Esophagus muscularis mucosa (tissue), 4 donors: ENCODE results near the gene SLC27A1. TPM values are rescaled to one million over a fixed set of nuclear protein-coding genes. Genes with fewer than 3 reads are reported as not detected.

Experiments
- DNase-seq: peaks from one replicate; pipeline ENCODE4 v3.0.0-alpha.2; 2017; ENCODE audit errors: extremely low spot score
- H3K27ac ChIP-seq, 4 donors: fragments of 200-600 bp; sonication (generic); replicated peaks in 1 of 4; 1 replicate in 3 of 4; 2 replicates in 1 of 4; pipeline ENCODE4 v1.5.1; 2016 to 2019; ENCODE audit warnings: mild to moderate bottlenecking in 1 of 4
- H3K27me3 ChIP-seq, 4 donors: fragments of 200-600 bp; sonication (generic); one replicate each; pipeline versions ENCODE4 v1.5.1 to v1.6.0; 2016 to 2019
- H3K36me3 ChIP-seq, 4 donors: fragments of 200-600 bp; sonication (generic); one replicate each; pipeline ENCODE4 v1.5.1; 2016 to 2019
- H3K4me1 ChIP-seq, 4 donors: fragments of 200-600 bp; sonication (generic); one replicate each; pipeline ENCODE4 v1.5.1; 2016 to 2019
- H3K4me3 ChIP-seq, 4 donors: fragments of 200-600 bp; sonication (generic); 1 replicate in 2 of 4; 2 replicates in 2 of 4; pipeline ENCODE4 v1.5.1; 2016 to 2019; ENCODE audit warnings: mild to moderate bottlenecking in 4 of 4, moderate library complexity in 1 of 4
- H3K9me3 ChIP-seq, 4 donors: fragments of 200-600 bp; sonication (generic); 1 replicate in 3 of 4; 2 replicates in 1 of 4; pipeline ENCODE4 v1.5.1; 2016 to 2019
- CTCF ChIP-seq, 3 experiments: fragments of 200-600 bp in 2 of 3; fragments of 450-650 bp in 1 of 3; sonication (generic) in 2 of 3; IDR thresholded peaks; one replicate each; pipeline ENCODE4 v1.5.1; 2017 to 2019; ENCODE audit warnings: antibody characterized with exemption in 3 of 3, mild to moderate bottlenecking in 2 of 3, moderate library complexity in 1 of 3
- EP300 ChIP-seq: sonication (generic); formaldehyde crosslinking; IDR thresholded peaks from one replicate; pipeline ENCODE4 v1.6.1; 2017; ENCODE audit warnings: antibody characterized with exemption
- POLR2A ChIP-seq: fragments of 450-650 bp; IDR thresholded peaks from one replicate; pipeline ENCODE4 v1.6.1; 2017; ENCODE audit warnings: antibody characterized with exemption, moderate library complexity, mild to moderate bottlenecking, low read depth
- POLR2AphosphoS5 ChIP-seq, 2 donors: sonication (generic); formaldehyde crosslinking; IDR thresholded peaks; one replicate each; pipeline ENCODE4 v1.6.1; 2017; ENCODE audit warnings: antibody characterized with exemption in 2 of 2
- WGBS: methylation state at CpG from one replicate; pipeline ENCODE4 v1.1.5; 2018; 5-methylcytosine and 5-hydroxymethylcytosine counted together
- intact Hi-C: fragments of 100-400 bp; cut with DNase I; formaldehyde crosslinking; loops from one replicate; pipeline ENCODE4 v1.15.1; 2023
- total RNA-seq, 4 donors: library from RNA; depleted of rRNA; stranded (reverse); fragments of >200 nt; gene quantifications; one replicate each; pipeline versions ENCODE4 v1.1.0 to v1.2.1, GENCODE V29; 2016

Gene SLC27A1
- total RNA-seq, 4 donors from 2014 or later, result 15.9 to 26.1 (median 19.4) TPM

DNA sequence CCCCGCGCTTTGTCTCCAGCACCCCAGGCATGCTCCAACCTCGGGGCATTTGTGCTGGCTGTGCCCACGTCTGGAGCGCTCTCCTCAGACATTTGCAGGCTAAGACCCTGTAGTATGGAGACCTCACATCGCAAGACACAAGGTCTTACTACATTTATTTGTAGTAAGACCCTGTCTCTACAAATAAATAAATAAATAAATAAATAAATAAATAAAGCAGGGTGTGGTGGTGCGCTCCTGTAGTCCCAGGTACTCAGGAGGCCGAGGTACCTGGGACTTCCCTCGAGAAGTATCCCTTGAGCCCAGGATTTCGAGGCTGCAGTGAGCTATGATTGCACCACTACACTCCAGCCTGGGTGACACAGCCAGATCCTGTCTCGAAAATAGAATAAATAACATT lies 14.2 kb upstream of the SLC27A1 start:
- intact Hi-C loops, result no loop called here
- Histone ChIP-seq H3K27me3 (peaks cover 0 to 78% (median 36%) of the 10 kb centered on the region in 4 donors), H3K9me3 (no peaks in the 10 kb centered on the region), H3K27ac (no peak overlapping the region), H3K4me3 (no peak overlapping the region), H3K36me3 (no peaks in the 10 kb centered on the region), H3K4me1 (peaks cover 6 to 23% (median 16%) of the 10 kb centered on the region in 4 donors)
- 67% methylated on average over 11 of the region's 11 CpGs for WGBS
- TF ChIP-seq EP300 (no peak), POLR2AphosphoS5 (IDR thresholded peaks at IDR 0.05) (no peak), CTCF (IDR thresholded peaks at IDR 0.05) (no peak), POLR2A (no peak)
- DNase-seq, result no peak

DNA sequence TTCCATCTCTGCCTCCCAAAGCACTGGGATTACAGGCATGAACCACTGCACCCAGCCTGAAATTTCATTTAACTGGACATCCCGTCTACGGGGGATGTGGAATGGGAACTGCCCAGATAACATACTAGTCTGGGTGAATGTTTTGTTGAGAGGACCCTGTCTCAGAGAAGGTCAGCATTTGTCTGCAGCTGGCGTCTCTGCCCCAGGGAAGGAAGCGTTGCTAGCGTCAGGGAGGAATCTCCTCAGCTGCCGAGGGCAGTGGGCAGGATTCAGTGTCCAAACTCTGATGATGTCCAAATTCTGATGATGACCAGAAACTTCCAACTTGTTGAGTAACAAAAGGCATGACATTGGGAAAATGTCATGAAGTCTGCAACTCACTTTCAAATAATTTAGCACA lies 12.7 kb upstream of the SLC27A1 start:
- no peak overlapping the region for H3K27ac ChIP-seq

GRCh38 chr19:17458970-17459369 lies 11.4 kb upstream of the SLC27A1 start:
- Histone ChIP-seq H3K27ac (no peak overlapping the region), H3K4me3 (no peak overlapping the region), H3K36me3 (no peaks in the 10 kb centered on the region), H3K4me1 (peaks cover 6 to 16% (median 11%) of the 10 kb centered on the region in 4 donors), H3K27me3 (peaks cover 0 to 86% (median 36%) of the 10 kb centered on the region in 4 donors), H3K9me3 (no peaks in the 10 kb centered on the region)
- no peak for TF ChIP-seq POLR2AphosphoS5 (IDR thresholded peaks at IDR 0.05)
- TF ChIP-seq POLR2A, result no peak
- no peak for TF ChIP-seq CTCF (IDR thresholded peaks at IDR 0.05)
- TF ChIP-seq EP300, result no peak
- 71% methylated on average over 3 of the region's 3 CpGs for WGBS
- DNase-seq, result no peak
- intact Hi-C loops, result no loop called here

More for the DNA sequence above, 12.7 kb upstream of the SLC27A1 start:
- TF ChIP-seq POLR2A (no peak), POLR2AphosphoS5 (IDR thresholded peaks at IDR 0.05) (no peak), EP300 (no peak), CTCF (IDR thresholded peaks at IDR 0.05) (no peak)
- no peak overlapping the region for H3K4me3 ChIP-seq
- intact Hi-C loops, result no loop called here
- H3K4me1 ChIP-seq, result peaks cover 6 to 23% (median 16%) of the 10 kb centered on the region in 4 donors
- WGBS, result 25% methylated on average over 6 of the region's 6 CpGs
- DNase-seq, result no peak
- H3K27me3 ChIP-seq, result peaks cover 0 to 93% (median 36%) of the 10 kb centered on the region in 4 donors
- no peaks in the 10 kb centered on the region for H3K36me3 ChIP-seq
- no peaks in the 10 kb centered on the region for H3K9me3 ChIP-seq

DNA sequence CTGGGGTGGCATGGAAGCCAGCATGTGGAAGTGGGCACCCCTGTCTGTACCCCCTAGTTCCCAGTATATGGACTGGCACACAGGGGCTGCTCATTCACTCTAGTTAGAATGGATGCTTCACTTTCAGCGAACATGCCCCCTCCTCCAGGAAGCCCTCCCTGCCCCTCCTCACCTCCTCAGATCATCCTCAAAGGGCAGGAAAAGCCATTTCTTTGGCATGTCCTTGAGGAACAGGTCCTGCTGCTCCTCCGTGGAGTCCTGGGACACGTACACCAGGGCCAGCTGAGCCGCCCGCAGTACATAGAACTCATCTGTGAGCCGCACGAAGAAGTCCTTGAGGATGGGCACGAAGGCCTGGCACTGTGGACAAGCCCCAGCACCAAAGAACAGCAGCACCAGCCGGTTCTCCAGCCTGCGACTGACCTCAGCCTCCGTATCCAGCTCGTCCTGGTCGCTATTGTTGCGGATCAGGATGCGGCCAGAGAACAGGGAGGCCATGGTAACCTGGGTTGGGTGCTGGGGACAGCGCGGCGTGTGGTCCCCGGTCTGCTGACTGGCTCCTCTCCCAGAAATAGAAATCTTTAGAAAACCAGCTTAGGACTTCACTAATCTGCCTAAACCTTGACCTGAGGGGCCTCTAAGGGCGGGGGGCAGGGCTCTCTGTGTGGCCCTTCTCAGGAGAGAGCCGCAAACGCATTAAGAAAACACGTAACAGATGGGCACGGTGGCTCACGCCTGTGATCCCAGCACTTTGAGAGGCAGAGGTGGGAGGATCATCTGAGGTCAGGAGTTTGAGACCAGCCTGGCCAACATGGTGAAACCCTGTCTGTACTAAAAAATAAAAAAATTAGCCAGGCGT lies 9.7 kb upstream of the SLC27A1 start, which contains the start of gene NXNL1:
NXNL1 (minus strand) TSS at position 555 of the 859 bp plus-strand sequence; CDS start at position 498, 57 bp downstream.
- no peaks in the 10 kb centered on the region for H3K36me3 ChIP-seq
- WGBS, result 87% methylated on average over 26 of the region's 26 CpGs
- H3K4me1 ChIP-seq, result peaks cover 3 to 6% (median 3%) of the 10 kb centered on the region in 4 donors
- DNase-seq, result no peak
- no peak within 1 kb of the TSS for H3K27ac ChIP-seq
- H3K9me3 ChIP-seq, result no peaks in the 10 kb centered on the region
- H3K4me3 ChIP-seq, result no peak within 1 kb of the TSS
- TF ChIP-seq POLR2AphosphoS5 (IDR thresholded peaks at IDR 0.05), result no peak
- intact Hi-C loops, result no loop called here
- peaks cover 0 to 70% (median 22%) of the 10 kb centered on the region in 4 donors for H3K27me3 ChIP-seq

DNA sequence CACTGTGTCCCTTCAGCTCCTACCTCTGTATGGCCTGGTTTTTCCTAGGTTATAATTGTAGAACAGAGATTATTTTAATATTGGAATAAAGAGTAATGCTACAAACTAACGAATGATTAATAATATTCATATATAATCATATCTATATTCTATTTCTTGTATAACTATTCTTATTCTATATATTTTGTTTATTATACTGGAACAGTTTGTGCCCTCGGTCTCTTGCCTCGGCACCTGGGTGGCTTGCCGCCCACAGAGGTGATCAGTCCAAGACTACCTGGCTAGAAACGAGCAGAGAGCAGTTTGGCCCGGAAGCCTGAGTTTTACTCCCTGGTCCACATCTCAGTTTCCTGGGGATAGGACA lies 3.9 kb upstream of the SLC27A1 start:
- H3K27ac ChIP-seq, result no peak overlapping the region
- no peaks in the 10 kb centered on the region for H3K9me3 ChIP-seq
- no peak overlapping the region for H3K4me3 ChIP-seq
- H3K36me3 ChIP-seq, result no peaks in the 10 kb centered on the region
- DNase-seq, result no peak
- intact Hi-C loops, result loop anchor here (5.0 kb wide), 1 partner anchor 119 kb away; no protein-coding TSS in a partner anchor
- 42% methylated on average over 6 of the region's 6 CpGs for WGBS
- no peak for TF ChIP-seq POLR2A
- no peak for TF ChIP-seq POLR2AphosphoS5 (IDR thresholded peaks at IDR 0.05)
- TF ChIP-seq CTCF (IDR thresholded peaks at IDR 0.05), result no peak
- no peak for TF ChIP-seq EP300
- H3K4me1 ChIP-seq, result peaks cover 25 to 37% (median 34%) of the 10 kb centered on the region in 4 donors
- peaks cover 0 to 14% (median 0%) of the 10 kb centered on the region in 4 donors for H3K27me3 ChIP-seq
